GM21515 (cell line): ENCODE data around the gene GIGYF2.

Source experiments
- ATAC-seq: cut with Tn5 transposase; IDR thresholded peaks from one replicate; pipeline ENCODE4 v1.9.1; 2021; ENCODE audit not compliant: unreplicated experiment

GIGYF2 gene

GRCh38 chr2:232876978-232877441 is 179.9 kb downstream of the GIGYF2 start:
- ATAC-seq, result no peak

- no peak for ATAC-seq
These were observed 180.9 kb downstream of the GIGYF2 start for GRCh38 chr2:232877940-232878511.

- ATAC-seq, result no peak
These were observed 181.9 kb downstream of the GIGYF2 start for GRCh38 chr2:232878855-232879617.

GRCh38 chr2:232879618-232880494 is 182.7 kb downstream of the GIGYF2 start:
- no peak for ATAC-seq

GRCh38 chr2:232880764-232881351 is 183.7 kb downstream of the GIGYF2 start:
- no peak for ATAC-seq

GRCh38 chr2:232882085-232882484 is 185.0 kb downstream of the GIGYF2 start:
- no peak for ATAC-seq

- ATAC-seq, result no peak
These were observed 185.5 kb downstream of the GIGYF2 start for GRCh38 chr2:232882505-232883115.

- ATAC-seq, result no peak
These were observed 186.1 kb downstream of the GIGYF2 start for GRCh38 chr2:232883116-232883721.

- ATAC-seq, result no peak
These were observed 186.9 kb downstream of the GIGYF2 start for GRCh38 chr2:232884001-232884421.

- ATAC-seq, result no peak
These were observed 187.6 kb downstream of the GIGYF2 start for GRCh38 chr2:232884549-232885263.

- no peak for ATAC-seq
These were observed 188.3 kb downstream of the GIGYF2 start for GRCh38 chr2:232885264-232885961.

GRCh38 chr2:232886176-232886575 is 189.0 kb downstream of the GIGYF2 start:
- ATAC-seq, result no peak

GRCh38 chr2:232886632-232887031 is 189.5 kb downstream of the GIGYF2 start:
- no peak for ATAC-seq

- ATAC-seq, result no peak
These were observed 190.2 kb downstream of the GIGYF2 start for GRCh38 chr2:232887171-232887850.

- ATAC-seq, result no peak
These were observed 191.1 kb downstream of the GIGYF2 start for GRCh38 chr2:232888099-232888836.

- no peak for ATAC-seq
These were observed 191.9 kb downstream of the GIGYF2 start for GRCh38 chr2:232888839-232889529.

- ATAC-seq, result no peak
These were observed 192.8 kb downstream of the GIGYF2 start for GRCh38 chr2:232889876-232890401.
